Transverse colon (tissue), 4 donors: ENCODE data around the gene ZNF341. TPM values are rescaled to one million over a fixed set of nuclear protein-coding genes. Genes with fewer than 3 reads are reported as not detected.

Source experiments
- DNase-seq: peaks from one replicate; pipeline ENCODE4 v3.0.0-alpha.2; 2019
- H3K27ac ChIP-seq, 4 donors: fragments of 200-600 bp; sonication (generic); 2 replicates each; pipeline ENCODE4 v1.5.1; 2016 to 2018; ENCODE audit warnings: inconsistent platforms in 4 of 4
- H3K27me3 ChIP-seq: fragments of 200-600 bp; sonication (generic); 2 replicates; pipeline ENCODE4 v1.5.1; 2017; ENCODE audit warnings: inconsistent platforms
- H3K36me3 ChIP-seq, 4 donors: fragments of 200-600 bp; sonication (generic); 2 replicates each; pipeline ENCODE4 v1.5.1; 2017 to 2019; ENCODE audit warnings: inconsistent platforms in 4 of 4
- H3K4me1 ChIP-seq, 4 donors: fragments of 200-600 bp; sonication (generic); 2 replicates each; pipeline ENCODE4 v1.5.1; 2017 to 2020; ENCODE audit warnings: inconsistent platforms in 4 of 4
- H3K4me3 ChIP-seq, 4 donors: fragments of 200-600 bp; sonication (generic); 1 replicate in 1 of 4; 2 replicates in 3 of 4; pipeline versions ENCODE4 v1.5.1 to v1.6.1; 2017 to 2019; ENCODE audit warnings: inconsistent platforms in 4 of 4
- H3K9me3 ChIP-seq, 2 donors: fragments of 200-600 bp; sonication (generic); 2 replicates each; pipeline ENCODE4 v1.5.1; 2017 to 2019; ENCODE audit warnings: inconsistent platforms in 2 of 2
- CTCF ChIP-seq, 5 experiments: fragments of 200-600 bp in 3 of 5; fragments of 450-650 bp in 2 of 5; sonication (generic) in 3 of 5; IDR thresholded peaks; 1 replicate in 2 of 5; 2 replicates in 3 of 5; pipeline ENCODE4 v1.5.1; 2016 to 2017; ENCODE audit warnings: antibody characterized with exemption in 5 of 5, inconsistent platforms in 3 of 5, mild to moderate bottlenecking in 2 of 5, moderate library complexity in 1 of 5
- EP300 ChIP-seq: sonication (generic); formaldehyde crosslinking; IDR thresholded peaks from one replicate; pipeline ENCODE4 v1.6.1; 2017; ENCODE audit warnings: antibody characterized with exemption, low read depth
- POLR2A ChIP-seq: fragments of 450-650 bp; IDR thresholded peaks from one replicate; pipeline ENCODE4 v1.6.1; 2016; ENCODE audit warnings: antibody characterized with exemption, mild to moderate bottlenecking, moderate library complexity
- POLR2AphosphoS5 ChIP-seq, 3 donors: sonication (generic); formaldehyde crosslinking; IDR thresholded peaks; one replicate each; pipeline ENCODE4 v1.6.1; 2016; ENCODE audit warnings: antibody characterized with exemption in 3 of 3
- WGBS, 2 donors: methylation state at CpG; one replicate each; pipeline ENCODE4 v1.1.5; 2018; ENCODE audit warnings: low coverage in 1 of 2; 5-methylcytosine and 5-hydroxymethylcytosine counted together
- in situ Hi-C, 4 donors: fragments of 200-750 bp; cut with MboI; loops; one replicate each; pipeline versions ENCODE4 v1.15.0 to v1.15.1; 2017; ENCODE audit warnings: low sequenced_read_pairs in 3 of 4, low pct_ligation_motif_present in 1 of 4, low pct_unique_long_range_greater_than_20kb in 1 of 4
- intact Hi-C: fragments of 100-400 bp; cut with DNase I; formaldehyde crosslinking; loops from one replicate; pipeline ENCODE4 v1.15.1; 2023; ENCODE audit warnings: low total_unique reads
- total RNA-seq, 4 donors: library from RNA; depleted of rRNA; stranded (reverse); fragments of >200 nt; gene quantifications; one replicate each; pipeline ENCODE4 v1.1.0, GENCODE V29; 2016

The ZNF341 gene
- total RNA-seq, 4 donors from 2014 or later = 3.8 to 7.2 (median 7.1) TPM

- TF ChIP-seq POLR2A (no peak), POLR2AphosphoS5 (IDR thresholded peaks at IDR 0.05) (no peak), CTCF (IDR thresholded peaks at IDR 0.05) (no peak), EP300 (no peak)
- in situ Hi-C loops = no loop called here
Observed at GRCh38 chr20:33785503-33785902, 53.7 kb downstream of the ZNF341 start.

GRCh38 chr20:33787253-33787891, 55.6 kb downstream of the ZNF341 start:
- H3K4me3 ChIP-seq = no peak overlapping the region
- no peaks in the 10 kb centered on the region for H3K27me3 ChIP-seq
- intact Hi-C loops = no loop called here
- WGBS, 2 donors = 25 to 72% methylated on average over 4 to 9 of the region's 9 CpGs
- peak overlapping the region; percentile 87 to 92 (median 90) for H3K27ac ChIP-seq
- in situ Hi-C loops = no loop called here
- H3K4me1 ChIP-seq = peaks cover 27 to 41% (median 32%) of the 10 kb centered on the region in 4 donors
- no peaks in the 10 kb centered on the region for H3K36me3 ChIP-seq
- TF ChIP-seq POLR2A (no peak), POLR2AphosphoS5 (IDR thresholded peaks at IDR 0.05) (no peak), EP300 (no peak), CTCF (IDR thresholded peaks at IDR 0.05) (no peak)
- H3K9me3 ChIP-seq = no peaks in the 10 kb centered on the region
- DNase-seq = no peak

More at GRCh38 chr20:33785503-33785902, 53.7 kb downstream of the ZNF341 start:
- Histone ChIP-seq H3K9me3 (no peaks in the 10 kb centered on the region), H3K27me3 (no peaks in the 10 kb centered on the region), H3K36me3 (no peaks in the 10 kb centered on the region), H3K4me1 (peaks cover 21 to 32% (median 26%) of the 10 kb centered on the region in 4 donors), H3K4me3 (no peak overlapping the region), H3K27ac (no peak overlapping the region)
- 78 to 85% methylated on average over 4 to 5 of the region's 5 CpGs for WGBS, 2 donors
- intact Hi-C loops = no loop called here
- DNase-seq = no peak

- intact Hi-C loops = no loop called here
- H3K9me3 ChIP-seq = no peaks in the 10 kb centered on the region
- H3K27ac ChIP-seq = peak overlapping the region; percentile 87 to 92 (median 90)
- in situ Hi-C loops = no loop called here
- 84% methylated on average over 12 of the region's 12 CpGs; no CpG with 5 or more reads in 1 of the 2 donors for WGBS, 2 donors
- peak; percentile 60 for DNase-seq
- H3K36me3 ChIP-seq = no peaks in the 10 kb centered on the region
- peaks cover 27 to 50% (median 37%) of the 10 kb centered on the region in 4 donors for H3K4me1 ChIP-seq
- TF ChIP-seq POLR2AphosphoS5 (IDR thresholded peaks at IDR 0.05) (no peak), CTCF (IDR thresholded peaks at IDR 0.05) (no peak), EP300 (no peak), POLR2A (no peak)
- H3K4me3 ChIP-seq = no peak overlapping the region
- H3K27me3 ChIP-seq = no peaks in the 10 kb centered on the region
Observed at GRCh38 chr20:33788351-33789049, 56.7 kb downstream of the ZNF341 start.

- peak; percentile 39 for TF ChIP-seq POLR2A
- TF ChIP-seq POLR2AphosphoS5 (IDR thresholded peaks at IDR 0.05) = peak; percentile 76 to 87 (median 86)
- TF ChIP-seq EP300 = peak; percentile 33
- no peak for TF ChIP-seq CTCF (IDR thresholded peaks at IDR 0.05)
- H3K27ac ChIP-seq = peak overlapping the region; percentile 87 to 92 (median 90)
- 63% methylated on average over 11 of the region's 11 CpGs; no CpG with 5 or more reads in 1 of the 2 donors for WGBS, 2 donors
- in situ Hi-C loops (no loop called here), intact Hi-C loops (no loop called here)
- H3K4me1 ChIP-seq = peaks cover 27 to 50% (median 39%) of the 10 kb centered on the region in 4 donors
- H3K27me3 ChIP-seq = no peaks in the 10 kb centered on the region
- H3K9me3 ChIP-seq = no peaks in the 10 kb centered on the region
- no peak overlapping the region for H3K4me3 ChIP-seq
- H3K36me3 ChIP-seq = no peaks in the 10 kb centered on the region
- DNase-seq = peak; percentile 93
Observed at GRCh38 chr20:33789109-33789857, 57.5 kb downstream of the ZNF341 start.
